Ureter (tissue), 1 donor: ENCODE data around the gene TPRG1. TPM values are rescaled to one million over a fixed set of nuclear protein-coding genes. Genes with fewer than 3 reads are reported as not detected.

Source experiments
- DNase-seq: peaks from one replicate; pipeline ENCODE4 v3.0.0-alpha.2; 2020; ENCODE audit warnings: low spot score
- total RNA-seq: library from RNA; stranded (reverse); gene quantifications from one replicate; pipeline ENCODE4 v1.2.4, GENCODE V29; 2023
- donor health status: DM: yes; HTN: yes; CAD: no.

TPRG1 gene
- total RNA-seq, 1 donor from 2014 or later: 6.2 TPM

DNA sequence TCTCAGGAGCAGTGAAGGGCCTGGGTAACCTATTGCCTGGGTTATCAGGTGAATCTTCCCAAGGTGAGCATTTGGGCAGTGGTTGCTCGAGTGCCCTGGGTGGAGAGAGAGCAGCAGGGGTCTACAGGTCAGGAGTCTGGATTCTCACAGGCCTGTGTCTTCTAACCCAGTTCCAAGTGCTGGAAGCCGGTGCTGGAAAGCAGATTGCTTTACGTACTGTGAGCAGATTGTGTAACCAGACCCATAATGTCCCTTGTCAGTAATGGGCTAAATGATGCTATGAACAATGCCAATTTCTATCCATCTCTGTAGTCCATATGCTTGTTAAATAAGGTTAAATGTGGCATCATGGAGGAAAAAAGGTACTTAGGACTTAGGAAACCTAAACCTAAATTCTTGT lies 106.5 kb downstream of the TPRG1 start:
- DNase-seq: no peak

DNA sequence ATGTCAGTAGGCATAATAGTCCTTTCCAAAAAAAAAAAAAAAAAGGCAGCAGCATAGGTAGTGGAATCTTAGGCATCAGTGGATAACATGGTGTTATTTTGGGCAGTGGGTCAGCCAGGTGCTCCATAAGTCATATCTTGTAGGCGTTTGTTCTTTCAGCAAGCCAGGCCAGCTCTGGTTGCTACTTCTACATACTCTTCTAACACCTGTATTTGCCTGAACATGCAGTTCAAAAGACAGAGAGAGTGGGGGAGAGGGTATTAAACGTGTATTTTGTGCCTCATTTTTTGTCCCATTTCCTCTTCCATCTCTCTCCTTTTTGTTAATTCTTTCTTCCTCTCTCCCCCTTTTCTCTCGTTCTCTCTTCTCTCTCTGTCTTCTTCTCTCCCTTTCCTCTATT lies 110.4 kb downstream of the TPRG1 start:
- DNase-seq: no peak

DNA sequence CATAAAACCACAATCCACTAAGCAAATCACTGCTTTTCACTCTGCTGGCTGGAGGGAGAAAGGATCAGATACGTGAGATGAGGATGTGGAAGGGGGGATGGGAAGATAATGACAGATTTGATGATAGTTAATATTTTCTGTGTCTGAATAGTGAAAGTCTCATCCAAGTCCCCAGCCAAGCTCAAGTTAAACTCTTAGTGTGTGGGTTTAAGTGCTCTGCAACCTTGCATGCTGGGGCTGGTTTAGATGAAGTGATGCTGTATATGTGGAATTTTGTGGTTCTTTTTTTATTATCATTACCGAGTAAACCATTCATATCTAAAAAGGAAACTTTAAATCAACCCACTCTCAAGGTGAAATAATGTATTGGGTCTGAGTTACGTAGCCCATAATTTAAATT lies 111.0 kb downstream of the TPRG1 start:
- no peak for DNase-seq

DNA sequence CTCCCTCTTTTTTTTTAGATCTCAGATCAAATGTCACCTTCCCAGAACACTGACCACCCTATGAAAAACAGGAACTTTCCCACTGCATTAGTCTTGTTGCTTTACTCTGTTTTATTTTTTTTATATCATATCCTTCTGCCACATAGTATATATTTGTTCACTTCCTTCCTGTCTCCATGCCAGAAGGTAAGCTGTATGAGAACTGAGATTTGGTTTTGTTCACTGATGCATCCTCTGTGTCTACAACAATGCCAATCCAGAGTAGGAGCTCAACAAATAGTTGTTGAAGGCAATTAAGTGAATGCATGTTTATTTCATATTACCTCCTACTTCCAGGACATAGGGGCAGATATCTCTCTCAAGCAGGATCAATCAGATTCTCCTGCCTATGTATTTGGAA lies 114.4 kb downstream of the TPRG1 start:
- DNase-seq: no peak

DNA sequence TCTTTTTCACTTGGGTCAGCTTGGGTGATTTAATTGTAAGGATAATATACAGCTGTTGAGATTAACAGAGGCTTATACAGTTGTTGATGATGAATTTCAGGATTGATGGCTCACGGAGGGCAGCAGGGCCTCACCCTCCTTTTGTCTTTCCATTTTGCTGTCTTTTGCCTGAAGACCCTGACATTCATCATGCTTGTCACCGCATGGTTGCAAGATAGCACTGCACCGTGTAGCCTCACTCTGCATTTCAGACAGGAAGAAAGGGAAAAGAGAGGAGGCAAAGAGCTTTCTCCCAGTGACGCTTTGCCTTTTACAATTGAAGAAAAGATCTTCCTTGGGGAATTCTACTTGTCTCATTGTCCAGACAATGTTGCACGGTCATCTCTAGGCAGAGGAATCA lies 115.1 kb downstream of the TPRG1 start:
- no peak for DNase-seq

DNA sequence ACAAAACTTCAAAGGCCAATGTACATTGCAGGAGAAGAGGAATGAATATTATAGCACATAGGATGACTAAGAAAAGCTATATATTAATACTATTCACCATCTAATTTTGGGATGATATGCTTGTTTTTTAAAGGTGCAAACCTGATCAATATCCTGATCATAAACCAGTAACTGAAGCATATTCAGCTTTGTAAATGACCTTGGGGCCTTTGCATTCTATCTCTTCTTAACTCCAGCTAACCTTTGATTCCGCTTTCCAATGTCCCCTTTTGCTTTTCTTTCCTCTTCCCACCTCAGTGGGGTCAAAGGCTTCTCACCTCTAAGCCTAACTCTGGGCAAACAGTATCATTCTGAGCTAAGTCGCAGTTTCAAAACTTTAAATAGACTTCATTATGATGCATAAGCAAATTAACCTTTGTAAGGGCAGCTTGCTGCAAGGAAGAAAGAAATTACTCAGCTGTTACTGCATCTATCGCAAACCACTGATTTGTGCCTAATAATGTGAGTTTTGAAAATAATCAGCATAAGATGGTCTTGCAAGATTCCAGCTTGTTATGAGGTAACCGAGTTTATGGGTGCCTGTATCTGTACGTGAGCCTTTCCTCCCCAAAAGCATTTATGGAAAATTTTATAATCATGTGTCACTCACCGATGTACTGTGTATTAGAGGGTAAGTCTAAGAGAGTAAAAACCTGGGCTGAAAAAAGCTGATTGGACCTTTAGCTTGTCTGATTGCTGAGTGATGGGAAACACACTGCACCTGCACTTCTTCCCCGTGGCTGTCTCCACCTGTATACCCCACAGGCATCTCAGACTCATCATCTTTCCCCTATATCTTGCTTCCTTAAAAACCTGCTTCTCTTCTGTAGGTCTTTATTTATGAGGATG lies 116.8 kb downstream of the TPRG1 start:
- DNase-seq: no peak

DNA sequence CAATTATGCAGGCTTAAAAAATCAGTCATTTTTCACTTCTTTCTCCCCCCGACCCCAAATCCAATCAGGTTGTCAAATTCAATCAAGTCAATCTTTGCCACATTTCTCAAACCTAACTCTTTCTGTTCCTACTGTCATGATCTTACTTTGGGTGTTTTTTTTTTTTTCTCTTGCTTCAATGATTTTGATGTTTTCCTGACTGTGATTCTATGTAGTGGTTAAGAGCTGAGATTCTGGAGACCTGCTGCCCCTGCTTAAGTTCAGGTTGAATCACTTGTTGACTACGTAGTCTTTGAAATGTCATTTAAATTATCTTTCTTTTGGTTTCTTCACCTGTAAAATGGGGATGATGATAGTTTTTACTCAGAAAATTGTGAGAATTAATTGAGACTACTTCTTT lies 117.5 kb downstream of the TPRG1 start:
- DNase-seq: no peak

DNA sequence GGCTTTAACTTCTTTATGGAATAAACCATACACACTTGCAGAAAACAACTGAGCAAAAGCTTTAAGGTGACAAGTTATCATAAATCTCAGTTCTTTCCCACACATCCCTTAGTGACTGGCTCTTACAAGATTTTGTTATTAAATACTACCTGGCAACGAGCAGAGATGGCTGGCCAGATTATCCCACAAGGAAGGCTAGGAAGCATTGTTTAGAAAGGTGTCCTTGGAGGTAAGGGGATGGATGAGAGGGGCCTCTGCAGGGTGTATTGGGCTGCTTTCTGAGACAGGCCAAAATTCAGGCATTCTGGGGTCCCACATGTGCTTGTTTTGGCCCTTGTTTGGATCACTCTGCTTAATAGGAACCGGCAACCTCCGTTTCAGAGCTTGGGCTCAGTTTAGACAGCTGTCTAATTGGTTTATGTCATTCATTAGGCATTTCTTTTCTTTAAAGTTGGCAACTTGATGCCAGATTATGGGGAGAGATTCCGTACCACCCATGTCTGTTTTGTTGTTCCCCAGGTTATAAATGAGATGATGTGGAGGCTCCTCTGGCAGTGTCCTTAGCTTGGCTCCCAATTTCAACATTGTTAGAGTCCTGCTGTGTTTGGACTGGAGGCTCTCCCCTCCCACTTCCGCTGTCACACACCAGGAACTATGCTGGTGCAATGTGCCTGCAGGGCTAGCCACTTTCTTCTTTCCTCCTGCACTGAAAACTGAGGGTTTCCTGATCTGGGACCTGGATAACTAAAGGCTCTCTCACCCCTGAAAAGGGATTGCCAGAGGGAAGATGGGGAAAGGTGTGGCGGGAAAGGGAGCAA lies 121.1 kb downstream of the TPRG1 start:
- peak; percentile 50 for DNase-seq

DNA sequence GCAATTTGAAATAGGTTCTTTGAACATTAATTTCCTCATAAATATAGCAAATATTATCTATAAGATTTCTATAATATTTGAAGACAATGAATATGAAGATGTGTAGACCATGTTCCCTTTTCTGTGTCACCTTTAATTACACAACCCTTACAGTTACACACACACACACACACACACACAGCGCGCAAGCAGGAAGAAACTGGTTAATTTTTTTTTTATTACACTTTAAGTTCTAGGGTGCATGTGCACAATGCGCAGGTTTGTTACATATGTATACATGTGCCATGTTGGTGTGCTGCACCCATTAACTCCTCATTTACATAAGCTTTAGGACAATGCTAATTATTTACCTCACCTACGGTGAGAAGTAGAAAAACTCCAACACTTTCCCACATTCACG lies 122.9 kb downstream of the TPRG1 start:
- DNase-seq: no peak

DNA sequence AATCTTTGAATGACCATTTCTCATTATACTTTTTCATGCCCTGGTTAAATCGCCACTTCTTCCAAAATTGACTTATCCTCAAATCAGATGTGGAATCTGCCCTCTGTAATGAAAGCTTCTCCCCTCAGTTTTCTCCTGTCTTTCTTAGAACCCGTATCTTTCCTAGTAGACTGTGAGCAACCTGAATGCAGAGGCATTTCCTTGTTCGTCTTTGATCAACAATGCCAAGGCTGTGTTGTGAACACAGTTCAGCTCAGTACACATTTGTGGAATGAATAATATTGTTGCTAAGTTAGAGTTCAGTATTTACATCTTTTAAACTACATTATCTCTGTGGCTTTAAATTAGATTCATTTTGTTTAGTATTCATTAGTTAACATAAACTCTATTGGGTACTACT lies 123.3 kb downstream of the TPRG1 start:
- DNase-seq: no peak

DNA sequence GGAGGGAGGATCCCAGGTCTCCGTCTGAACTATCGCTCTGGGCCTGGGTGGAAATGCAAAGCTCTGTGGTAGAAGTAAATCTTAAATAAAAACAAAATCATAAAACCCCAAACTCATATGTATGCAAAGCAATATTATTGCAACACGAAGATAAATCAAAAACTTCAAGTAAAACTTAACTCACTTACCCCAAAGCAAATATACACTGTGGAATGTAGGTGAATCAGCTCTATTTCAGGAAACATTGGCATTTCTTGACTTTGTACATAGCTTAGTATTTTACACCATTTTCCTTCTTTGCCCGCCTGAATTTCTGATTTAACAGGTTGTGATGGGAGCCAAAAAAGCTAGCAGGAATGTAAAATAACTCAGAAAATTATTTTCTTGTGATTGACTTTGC lies 126.2 kb downstream of the TPRG1 start:
- DNase-seq: no peak

DNA sequence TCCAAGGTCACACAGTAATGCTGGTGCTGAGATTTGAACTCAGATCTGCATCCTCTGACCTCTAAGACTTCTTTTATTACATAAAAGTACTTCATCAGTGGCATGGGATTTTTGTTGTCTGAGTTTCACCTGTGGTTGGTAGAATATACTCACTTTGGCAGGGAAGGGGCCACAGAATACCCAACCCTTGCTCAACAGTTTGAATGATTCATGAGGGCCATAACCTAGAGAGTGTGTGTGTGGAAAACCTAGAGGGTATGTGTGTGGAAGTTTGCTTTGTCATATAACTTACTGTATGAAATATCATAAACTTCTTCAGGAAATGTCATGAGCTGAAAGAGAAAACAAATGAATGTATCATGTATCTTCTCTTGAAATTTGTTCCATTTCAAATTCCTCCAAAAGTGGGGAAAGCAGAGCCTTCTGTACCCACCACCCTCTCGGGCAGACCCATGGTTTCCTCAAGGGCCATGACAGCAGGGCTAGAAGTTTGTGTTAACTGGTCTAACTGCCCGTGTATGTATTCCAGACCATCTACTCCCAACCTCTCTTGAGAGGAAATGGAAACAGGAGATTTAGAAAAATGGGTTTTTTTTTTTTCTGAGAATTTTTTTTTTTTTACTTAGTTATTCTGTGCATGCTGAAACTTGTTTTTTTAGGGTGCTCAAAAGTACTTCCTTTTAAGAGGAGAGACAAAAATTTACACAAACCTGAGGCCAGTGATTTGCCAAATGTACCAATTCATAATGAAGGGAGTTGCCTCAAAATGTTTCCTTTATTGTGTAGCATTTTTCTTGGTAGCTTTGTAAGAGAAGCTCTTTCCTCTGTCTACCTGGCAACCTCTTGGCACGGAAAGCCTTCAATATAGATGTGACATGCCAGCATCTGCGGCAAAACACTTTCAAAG lies 127.0 kb downstream of the TPRG1 start:
- no peak for DNase-seq

DNA sequence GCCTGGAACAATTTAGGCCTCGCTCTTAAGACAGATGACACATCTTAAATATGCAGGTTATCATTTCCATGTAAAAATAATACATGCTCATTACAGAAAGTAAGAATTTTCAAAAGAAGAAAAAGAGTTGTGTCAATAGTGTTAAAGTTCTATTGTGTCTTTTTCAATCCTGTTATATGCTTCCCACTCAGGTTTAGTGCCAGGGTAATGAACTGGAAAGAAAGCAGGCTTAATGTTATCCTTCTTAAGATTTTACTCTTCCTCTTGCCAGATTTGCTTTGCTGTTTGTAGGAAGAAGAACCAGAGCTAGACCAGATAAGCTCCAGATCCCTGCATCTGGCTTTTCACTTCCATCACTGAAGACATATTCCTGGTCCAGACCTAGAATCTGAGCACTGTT lies 128.6 kb downstream of the TPRG1 start:
- DNase-seq: no peak

DNA sequence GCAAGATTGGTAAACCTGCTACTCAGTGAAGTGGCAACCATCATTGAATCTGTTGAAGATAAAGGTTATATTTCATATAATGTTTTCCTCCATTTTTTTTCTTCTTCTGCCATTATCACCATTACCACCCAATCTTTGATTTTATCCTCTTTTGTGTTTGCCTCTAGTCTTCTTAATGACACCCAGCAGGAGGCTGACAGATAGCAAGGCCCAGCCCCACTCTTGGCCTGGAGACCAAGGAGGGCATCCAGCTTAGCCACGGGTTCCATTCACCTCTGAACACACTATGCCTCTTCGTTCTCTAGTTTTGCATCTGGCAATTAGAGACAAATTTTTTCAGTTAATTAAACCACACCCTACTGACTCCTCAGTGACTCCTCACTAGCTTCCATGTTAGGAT lies 129.7 kb downstream of the TPRG1 start:
- no peak for DNase-seq

DNA sequence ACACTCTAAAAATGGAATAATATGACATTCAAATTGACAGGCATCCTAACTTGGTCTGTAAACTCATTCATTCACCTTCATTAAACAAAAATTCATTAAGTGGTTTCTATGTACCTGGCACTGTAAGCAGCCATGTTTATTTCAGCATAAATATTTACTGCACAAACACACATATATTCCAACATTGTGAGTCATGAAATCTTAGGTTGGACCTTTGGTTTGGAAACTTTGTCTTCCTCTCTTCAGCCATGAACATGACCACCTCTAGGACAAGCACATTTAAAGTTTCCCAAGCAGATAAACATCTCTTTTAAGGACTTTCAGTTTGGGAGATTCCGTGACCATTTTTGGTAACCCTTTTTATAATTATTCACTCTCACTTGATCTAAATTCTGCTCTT lies 131.8 kb downstream of the TPRG1 start:
- DNase-seq: no peak

DNA sequence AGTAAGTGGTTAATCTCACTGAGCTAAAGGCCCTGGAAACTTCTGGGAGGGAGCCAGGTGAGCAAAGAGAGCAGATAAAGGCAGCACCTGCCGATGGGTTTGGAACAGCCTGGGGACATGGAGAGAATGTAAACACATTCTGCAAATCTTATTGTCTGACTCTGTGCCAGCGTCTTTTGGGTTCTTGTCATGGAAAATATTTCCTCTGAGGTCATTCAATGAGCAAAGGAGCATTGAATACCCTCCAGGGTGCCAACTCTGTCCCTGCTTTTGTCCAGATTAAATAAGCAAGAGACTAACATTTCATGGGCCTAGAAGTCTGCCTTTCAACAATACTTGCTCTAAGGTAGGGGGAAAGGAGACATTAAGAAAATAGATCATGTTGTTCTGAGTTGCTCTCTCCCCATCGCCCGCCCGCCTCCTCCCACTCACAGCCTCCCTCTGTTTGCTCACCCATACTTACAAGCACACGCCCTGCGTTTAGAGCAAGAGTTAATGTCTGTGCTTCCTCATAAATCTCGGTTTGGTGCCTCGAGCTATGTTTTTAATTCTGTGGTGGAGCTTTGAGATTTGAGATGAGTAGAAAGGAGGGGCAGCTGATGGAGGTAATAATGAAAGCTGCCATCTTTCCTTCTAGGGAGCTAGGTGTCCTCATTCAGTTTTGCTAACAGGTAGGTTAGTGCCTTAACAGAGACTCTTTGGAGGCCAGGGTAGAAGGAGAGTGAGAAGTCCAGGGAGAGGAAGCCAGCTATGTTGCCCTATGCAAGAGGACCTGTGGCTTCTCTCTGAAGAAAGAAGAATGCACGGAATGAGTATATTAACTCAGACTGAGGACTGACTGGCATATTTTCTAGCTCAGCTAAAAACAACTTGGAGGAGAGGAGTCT lies 132.9 kb downstream of the TPRG1 start:
- peak; percentile 46 for DNase-seq

DNA sequence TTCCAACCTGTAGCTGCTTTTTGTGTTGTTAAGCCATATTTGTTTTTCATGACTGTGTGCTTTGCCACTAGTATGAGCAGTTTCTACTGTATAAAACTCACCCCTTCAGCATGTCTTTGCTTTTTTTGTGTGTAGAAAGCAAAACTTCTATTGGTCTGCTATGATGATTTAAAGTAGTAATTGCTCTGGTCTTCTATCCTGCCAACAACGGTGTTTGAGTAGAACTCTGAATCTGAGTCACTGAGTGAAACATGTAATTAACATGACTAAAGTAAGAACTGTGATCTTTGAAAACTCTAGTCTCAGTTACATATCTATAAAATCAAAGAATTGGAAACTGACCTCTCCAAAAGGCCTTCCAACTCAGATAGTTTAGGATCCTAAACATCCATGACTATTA lies 133.6 kb downstream of the TPRG1 start:
- DNase-seq: no peak

DNA sequence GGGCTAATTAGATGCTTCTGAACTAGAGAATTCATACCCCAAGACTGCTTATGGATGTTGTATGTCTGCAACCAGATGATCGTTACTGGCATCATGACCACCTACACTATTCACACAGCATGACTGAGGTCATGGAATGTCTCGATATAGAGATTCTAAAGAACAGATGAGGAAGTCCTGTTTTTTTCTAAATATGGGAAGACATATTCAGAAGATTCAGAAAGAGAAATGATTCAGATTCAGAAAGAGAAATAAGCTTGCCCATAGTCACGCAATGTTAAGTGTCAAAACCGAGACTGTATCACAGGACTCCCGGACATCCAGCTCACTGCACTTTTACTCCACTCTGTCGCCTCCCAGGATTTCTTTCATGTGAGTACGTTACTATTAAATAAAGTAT lies 136.2 kb downstream of the TPRG1 start:
- DNase-seq: no peak

DNA sequence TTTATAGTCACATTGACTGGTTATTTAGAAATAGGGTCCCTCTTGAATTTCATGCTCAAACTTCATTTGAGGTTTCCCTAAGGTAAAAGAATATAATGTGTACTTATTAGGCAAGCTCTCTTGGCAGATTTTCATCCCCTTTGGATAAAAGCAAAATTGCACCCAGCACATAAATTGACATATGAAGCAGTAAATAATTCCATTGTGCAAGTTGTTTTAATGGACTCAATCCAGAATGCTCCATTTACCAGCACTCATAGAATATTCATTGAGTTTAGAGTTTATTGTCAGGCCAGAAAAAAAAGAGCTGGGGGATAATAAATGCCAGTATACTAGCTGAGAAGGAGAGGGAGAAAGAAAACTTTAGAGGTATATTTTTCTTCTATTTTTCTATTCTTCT lies 136.8 kb downstream of the TPRG1 start:
- no peak for DNase-seq

DNA sequence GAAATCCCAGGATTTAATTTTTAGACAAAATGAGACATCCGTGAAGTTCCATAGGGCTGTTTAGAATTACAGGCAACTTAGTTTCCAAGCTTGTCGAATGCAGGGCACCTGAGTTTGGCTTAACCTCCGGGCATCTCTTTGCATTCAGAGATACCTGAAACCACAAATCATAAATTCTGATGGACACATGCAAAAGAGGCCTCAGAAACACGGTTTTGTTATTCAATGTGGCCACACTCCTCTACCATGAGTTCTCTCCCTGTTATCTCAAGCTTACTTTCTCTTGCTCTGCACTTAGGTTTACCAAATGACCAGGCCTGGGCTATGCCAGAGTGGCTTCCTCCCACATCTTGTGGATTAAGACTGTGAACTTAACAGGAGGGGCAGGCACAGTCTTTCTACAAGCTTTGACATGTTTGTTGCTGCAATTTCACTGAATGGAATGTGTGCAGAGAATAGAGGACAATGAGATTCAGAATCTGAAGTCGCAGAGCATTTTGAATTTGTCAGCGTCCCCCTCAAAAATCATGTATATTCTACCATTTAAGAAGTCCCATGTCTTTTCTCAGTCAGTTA lies 137.7 kb downstream of the TPRG1 start:
- peak; percentile 40 for DNase-seq

DNA sequence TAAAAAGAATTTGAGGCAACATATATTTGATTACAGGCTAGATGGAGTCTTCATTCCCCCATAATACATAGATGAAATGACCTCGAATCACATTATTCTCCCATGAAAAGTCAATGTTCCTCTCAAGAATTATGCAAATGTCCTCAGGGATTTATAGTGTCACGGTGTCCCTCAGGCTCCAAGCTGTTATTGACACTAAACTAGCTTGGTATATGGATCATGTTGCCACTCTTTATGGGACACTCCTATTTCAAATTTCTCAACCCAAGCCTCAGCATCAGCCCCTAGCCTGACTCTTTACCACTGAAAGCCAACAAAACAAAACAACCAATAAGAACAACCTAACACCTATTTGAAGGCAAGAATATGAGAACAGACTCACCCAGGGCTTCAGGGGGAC lies 139.8 kb downstream of the TPRG1 start:
- no peak for DNase-seq
